K562 (cell line): Measurements from ENCODE around the gene JMJD1C. TPM values are rescaled to one million over a fixed set of nuclear protein-coding genes. Genes with fewer than 3 reads are reported as not detected.
A peak's percentile ranks its signal among the peaks of the same experiment; 100 is the strongest.

Source experiments
- ATAC-seq: fragments of 200-7000 bp; cut with Tn5 transposase; 3 replicates; pipeline ENCODE4 v1.9.1; 2020; ENCODE audit warnings: moderate library complexity
- BruUV-seq: library from RNA; stranded (reverse); fragments of 400-500 nt; replicated peaks from 2 replicates; lab custom pipeline; 2021; lab: Mats Ljungman, UMichigan
- CTCF ChIA-PET: fragments of 300-600 bp; formaldehyde crosslinking; extraction: SDS; loops from one replicate; lab custom pipeline; 2021; ENCODE audit warnings: low intra/inter-chr PET ratio; lab: Yijun Ruan, JAX
- POLR2A ChIA-PET: fragments of 300-600, 350-650 bp; sonication (Branson Sonifier 250); formaldehyde crosslinking; extraction: SDS; loops from one replicate; lab custom pipeline; 2021; ENCODE audit warnings: antibody characterized with exemption, inconsistent platforms; lab: Yijun Ruan, JAX
- DNase-seq, 4 experiments: peaks; one replicate each; pipeline versions ENCODE4 v3.0.0 to v3.0.0-alpha.2; 2011 to 2018; ENCODE audit warnings: low spot score in 3 of 4, mixed read lengths in 3 of 4; ENCODE audit errors: extremely low read depth in 1 of 4
- FAIRE-seq: peaks from 2 replicates; lab custom pipeline; 2011; peaks lifted over from hg19 to GRCh38; lab: Jason Lieb, UNC
- H2AFZ ChIP-seq: 2 replicates; pipeline ENCODE4 v1.6.0; 2011; ENCODE audit warnings: low read depth, low read length, control low read depth, inconsistent platforms
- H3K27ac ChIP-seq: fragments of 200-600 bp; 3 replicates; pipeline ENCODE4 v1.8.0; 2011; ENCODE audit warnings: low read depth, mild to moderate bottlenecking, control low read depth, inconsistent platforms, low read length, moderate library complexity, mixed read lengths; ENCODE audit errors: extremely low read depth
- H3K27me3 ChIP-seq, 2 experiments: fragments of 300-600 bp in 1 of 2; 2 replicates in 1 of 2; 3 replicates in 1 of 2; pipeline versions ENCODE4 v1.6.0 to v1.8.0; 2011; ENCODE audit warnings: inconsistent platforms in 2 of 2, low read length in 2 of 2, mild to moderate bottlenecking in 1 of 2, mixed read lengths in 1 of 2, moderate library complexity in 1 of 2; ENCODE audit not compliant: control insufficient read depth in 2 of 2, insufficient read depth in 2 of 2
- H3K36me3 ChIP-seq: fragments of 300-600 bp; 3 replicates; pipeline ENCODE4 v1.8.0; 2011; ENCODE audit warnings: mild to moderate bottlenecking, low read length, inconsistent platforms; ENCODE audit not compliant: control insufficient read depth, insufficient read depth
- H3K4me1 ChIP-seq, 2 experiments: fragments of 200-600 bp in 1 of 2; replicated peaks in 1 of 2; 2 replicates in 1 of 2; 3 replicates in 1 of 2; pipeline versions ENCODE4 v1.5.1 to v1.8.0; 2011; ENCODE audit warnings: inconsistent platforms in 2 of 2, low read length in 2 of 2, mild to moderate bottlenecking in 1 of 2, mixed read lengths in 1 of 2, moderate library complexity in 1 of 2; ENCODE audit not compliant: control insufficient read depth in 2 of 2, insufficient read depth in 2 of 2
- H3K4me2 ChIP-seq: 2 replicates; pipeline ENCODE4 v1.6.1; 2011; ENCODE audit warnings: low read length, control low read depth, inconsistent platforms, mixed read lengths; ENCODE audit not compliant: insufficient read depth
- H3K4me3 ChIP-seq: fragments of 200-600 bp; sonication (generic), shearing (Covaris generic); 2 replicates; pipeline ENCODE4 v1.5.1; 2016; ENCODE audit warnings: control low read depth, inconsistent platforms
- H3K79me2 ChIP-seq: fragments of 200-600 bp; 3 replicates; pipeline ENCODE4 v1.8.0; 2011; ENCODE audit warnings: low read length, inconsistent platforms; ENCODE audit not compliant: control insufficient read depth, insufficient read depth
- H3K9ac ChIP-seq, 2 experiments: 2 replicates each; pipeline versions ENCODE4 v1.6.0 to v1.6.1; 2011; ENCODE audit warnings: low read depth in 2 of 2, low read length in 2 of 2, control low read depth in 1 of 2, inconsistent platforms in 1 of 2, mild to moderate bottlenecking in 1 of 2, mixed read lengths in 1 of 2; ENCODE audit not compliant: insufficient read depth in 1 of 2
- H3K9me1 ChIP-seq: one replicate; pipeline ENCODE4 v1.6.0; 2011; ENCODE audit warnings: inconsistent platforms, mild to moderate bottlenecking, low read length, moderate library complexity; ENCODE audit not compliant: control insufficient read depth, insufficient read depth
- H3K9me3 ChIP-seq: replicated peaks from 2 replicates; pipeline ENCODE4 v1.5.1; 2011; ENCODE audit warnings: low read depth, low read length, inconsistent platforms; ENCODE audit not compliant: control insufficient read depth, insufficient read depth
- H4K20me1 ChIP-seq: replicated peaks from 2 replicates; pipeline ENCODE4 v1.6.1; 2011; ENCODE audit warnings: low read length, inconsistent platforms, mixed read lengths; ENCODE audit not compliant: control insufficient read depth, insufficient read depth
- BRCA1 ChIP-seq, 2 experiments: fragments of 450-650 bp in 1 of 2; sonication (generic) in 1 of 2; formaldehyde crosslinking in 1 of 2; IDR thresholded peaks; 2 replicates each; pipeline versions ENCODE4 v1.5.0 to v1.6.1; 2017 to 2020; ENCODE audit warnings: mild to moderate bottlenecking in 1 of 2, missing genetic modification reagents in 1 of 2
- FOXP1 ChIP-seq: sonication (generic); formaldehyde crosslinking; IDR thresholded peaks from 2 replicates; pipeline ENCODE4 v1.8.0; 2022; ENCODE audit warnings: mild to moderate bottlenecking, missing genetic modification reagents
- HDAC3 ChIP-seq: fragments of 450-650 bp; IDR thresholded peaks from 2 replicates; pipeline ENCODE4 v1.6.1; 2018; ENCODE audit warnings: borderline replicate concordance, mild to moderate bottlenecking, moderate library complexity; ENCODE audit not compliant: partially characterized antibody
- HDAC6 ChIP-seq: IDR thresholded peaks from 2 replicates; pipeline ENCODE4 v1.6.1; 2012; ENCODE audit warnings: low read depth, mild to moderate bottlenecking, control low read depth, inconsistent platforms, low read length, moderate library complexity
- HNRNPH1 ChIP-seq: fragments of 200-400 bp; formaldehyde crosslinking; optimal IDR thresholded peaks from 2 replicates; pipeline ENCODE3; 2017; ENCODE audit warnings: low read depth, mild to moderate bottlenecking, low read length, moderate library complexity
- KLF16 ChIP-seq: IDR thresholded peaks from 2 replicates; pipeline ENCODE4 v1.6.1; 2016; ENCODE audit warnings: antibody characterized with exemption
- LARP7 ChIP-seq: fragments of 450-650 bp; IDR thresholded peaks from 2 replicates; pipeline ENCODE4 v1.6.1; 2016
- MAFK ChIP-seq: IDR thresholded peaks from 2 replicates; pipeline ENCODE4 v1.6.1; 2011; ENCODE audit warnings: low read length, improper control_type of control experiment
- MEIS2 ChIP-seq: fragments of 450-650 bp; IDR thresholded peaks from 2 replicates; pipeline ENCODE4 v1.6.1; 2014; ENCODE audit warnings: mild to moderate bottlenecking; ENCODE audit not compliant: partially characterized antibody
- NCOR1 ChIP-seq: fragments of 450-650 bp; IDR thresholded peaks from 2 replicates; pipeline ENCODE4 v1.6.1; 2016; ENCODE audit warnings: mild to moderate bottlenecking, moderate library complexity
- PCBP1 ChIP-seq: fragments of 200-400 bp; formaldehyde crosslinking; IDR thresholded peaks from 2 replicates; pipeline ENCODE4 v1.6.1; 2018; ENCODE audit warnings: mild to moderate bottlenecking, low read depth, low read length; ENCODE audit not compliant: poor library complexity, severe bottlenecking
- SIN3A ChIP-seq, 2 experiments: fragments of 150-350 bp in 1 of 2; IDR thresholded peaks; 2 replicates each; pipeline ENCODE4 v1.6.1; 2011 to 2016; ENCODE audit warnings: borderline replicate concordance in 2 of 2, low read depth in 2 of 2, low read length in 2 of 2, mild to moderate bottlenecking in 2 of 2, moderate library complexity in 2 of 2; ENCODE audit not compliant: control insufficient read depth in 1 of 2
- TAF9B ChIP-seq: fragments of 450-650 bp; IDR thresholded peaks from 2 replicates; pipeline ENCODE4 v1.6.1; 2018; ENCODE audit warnings: mild to moderate bottlenecking; ENCODE audit not compliant: partially characterized antibody
- U2AF2 ChIP-seq: fragments of 200-400 bp; formaldehyde crosslinking; optimal IDR thresholded peaks from 2 replicates; pipeline ENCODE3; 2017; ENCODE audit warnings: low read depth, mild to moderate bottlenecking, low read length
- ZEB2 ChIP-seq: fragments of 450-650 bp; IDR thresholded peaks from 2 replicates; pipeline ENCODE4 v1.6.1; 2016
- ZNF224 ChIP-seq: sonication (generic); formaldehyde crosslinking; IDR thresholded peaks from 2 replicates; pipeline ENCODE4 v1.8.0; 2022; ENCODE audit warnings: mild to moderate bottlenecking, missing genetic modification reagents
- ZNF347 ChIP-seq: fragments of 450-650 bp; formaldehyde crosslinking; IDR thresholded peaks from 2 replicates; pipeline ENCODE4 v1.4.0; 2020; ENCODE audit warnings: low read depth, mild to moderate bottlenecking, moderate library complexity
- ZNF444 ChIP-seq: fragments of 250-450 bp; sonication (Bioruptor Pico); IDR thresholded peaks from 2 replicates; pipeline ENCODE4 v1.4.0; 2020; ENCODE audit warnings: mild to moderate bottlenecking, moderate library complexity
- ZSCAN29 ChIP-seq: fragments of 450-650 bp; IDR thresholded peaks from 2 replicates; pipeline ENCODE4 v1.6.1; 2017
- WGBS: fragments of 100-300 bp; shearing (Covaris generic); methylation state at CpG from one replicate; pipeline ENCODE4 v1.1.6; 2016; ENCODE audit warnings: low coverage, mixed read lengths; ENCODE audit not compliant: insufficient coverage; ENCODE audit errors: missing lambda C conversion rate; 5-methylcytosine and 5-hydroxymethylcytosine counted together
- in situ Hi-C: fragments of 300-500 bp; cut with MboI; formaldehyde crosslinking; loops from 4 replicates; pipeline ENCODE4 v1.15.0; 2018; ENCODE audit warnings: inconsistent platforms, mixed read lengths
- intact Hi-C: fragments of 100-400 bp; cut with micrococcal nuclease; formaldehyde crosslinking; loops from 2 replicates; pipeline ENCODE4 v1.14.2; 2022
- polyA plus RNA-seq, 8 experiments: library from polyadenylated mRNA; depleted of rRNA in 4 of 8; stranded (reverse) in 5 of 8; unstranded in 3 of 8; fragments of >200 nt; fragmentation: Nextera tagmentation in 2 of 8; fragmentation: Illumina TruSeq in 1 of 8; extraction: Ambion mirVana in 2 of 8; extraction: Trizol in 1 of 8; gene quantifications; 2 replicates each; pipeline versions ENCODE4 v1.2.1 to v1.2.3, GENCODE V29; 2011 to 2014; ENCODE audit warnings: inconsistent platforms in 1 of 8, missing spikeins in 1 of 8
- total RNA-seq, 7 experiments: library from RNA; depleted of rRNA in 6 of 7; stranded (reverse); fragments of >200 nt in 6 of 7; fragmentation: Illumina TruSeq in 2 of 7; extraction: Trizol in 2 of 7; gene quantifications; 2 replicates each; pipeline versions ENCODE4 v1.2.1 to v1.2.3, GENCODE V29; 2011 to 2021; ENCODE audit warnings: low replicate concordance in 1 of 7
- TF ChIP-seq, protein P1 (sequence below): IDR thresholded peaks from 2 replicates; pipeline ENCODE4 v1.6.1; 2016; ENCODE audit warnings: missing genetic modification characterization, missing compliant biosample characterization
- TF ChIP-seq, protein P2 (sequence below): sonication (generic); IDR thresholded peaks from 2 replicates; pipeline ENCODE4 v1.6.1; 2016

The JMJD1C gene
- total and polyA plus RNA-seq, 9 of the 15 experiments (the other 6 are each of a cell fraction or from before 2014, with no cell fraction given) = 25.3 to 68.0 (median 47.2) TPM

DNA sequence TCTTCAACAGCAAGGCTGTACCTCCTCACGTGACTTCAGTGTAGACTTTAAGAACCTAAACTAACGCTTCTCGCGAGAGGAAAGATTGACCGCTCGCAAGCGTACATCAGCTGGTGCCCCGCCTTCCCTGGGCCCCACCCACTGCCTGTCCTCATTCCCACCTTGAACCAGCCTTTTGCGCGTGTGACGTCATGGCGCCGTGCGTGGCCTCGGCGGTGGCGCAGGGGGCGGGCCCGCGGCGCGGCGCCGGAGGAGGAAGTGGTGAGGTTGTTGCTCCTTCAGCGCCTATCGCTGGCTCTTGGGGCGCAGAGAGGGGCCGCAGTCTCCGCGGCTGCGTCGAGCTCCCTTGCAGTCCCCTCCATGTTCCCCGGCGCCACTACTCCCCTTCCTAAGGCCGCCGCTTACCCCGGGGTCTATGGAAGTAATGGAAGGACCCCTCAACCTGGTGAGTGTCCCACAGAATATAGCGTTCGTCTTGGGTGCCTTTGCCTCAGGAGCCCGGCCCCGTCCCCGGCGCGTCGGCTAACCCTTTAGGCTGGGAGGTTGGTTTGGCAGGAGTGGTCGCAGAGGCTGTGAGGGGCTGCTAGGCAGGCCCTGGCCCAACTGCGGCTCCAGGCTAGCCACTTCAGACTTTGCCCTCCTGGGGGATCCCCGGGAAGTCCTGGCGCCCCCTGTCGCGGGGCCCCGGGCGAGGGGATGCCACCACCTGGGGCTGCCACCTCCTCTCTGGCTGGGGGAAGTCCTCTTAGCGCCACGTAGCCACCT is 332.5 kb downstream of the JMJD1C start, which contains the start of gene NRBF2:
Gene NRBF2 (plus strand): TSS at position 273 of the 765 bp plus-strand sequence. CDS start 143 bp downstream, at position 416.
- H3K4me2 ChIP-seq = peak within 1 kb of the TSS; percentile 93
- H3K9me3 ChIP-seq = peaks cover 7% of the 10 kb centered on the region
- FAIRE-seq (peak; percentile 98), ATAC-seq (peak; percentile 97), DNase-seq (peak; percentile 97 to 100 (median 98))
- H3K27me3 ChIP-seq = no peaks in the 10 kb centered on the region
- H3K27ac ChIP-seq = peak within 1 kb of the TSS; percentile 92
- no peaks in the 10 kb centered on the region; the same call in 1 of the 2 replicates for H4K20me1 ChIP-seq
- peak within 1 kb of the TSS; percentile 90 for H3K4me3 ChIP-seq
- ChIA-PET CTCF (interaction anchor here (0.6 kb wide), 1 partner anchor 100 kb away, joined by 3 read pairs; no protein-coding TSS in a partner anchor), POLR2A (interaction anchor here (0.6 to 5.2 kb wide), 13 partner anchors 8 to 1647 kb away, joined by 3 to 30 read pairs (median 4); no protein-coding TSS in a partner anchor)
- peaks cover 2% of the 10 kb centered on the region; the same call in 1 of the 3 replicates for H3K36me3 ChIP-seq
- H3K9ac ChIP-seq = peak within 1 kb of the TSS; percentile 95 to 96
- peak within 1 kb of the TSS; percentile 88 for H2AFZ ChIP-seq
- in situ Hi-C loops (no loop called here), intact Hi-C loops (no loop called here)
- BruUV-seq = no TSS peak
- H3K4me1 ChIP-seq = peaks cover 8 to 9% of the 10 kb centered on the region in 2 experiments; a peak in 3 of 5 replicates
- no peaks in the 10 kb centered on the region for H3K9me1 ChIP-seq
- H3K79me2 ChIP-seq = peaks cover 51% of the 10 kb centered on the region
- 0% methylated on average over 53 of the region's 55 CpGs for WGBS
- TF ChIP-seq, protein P1, sequence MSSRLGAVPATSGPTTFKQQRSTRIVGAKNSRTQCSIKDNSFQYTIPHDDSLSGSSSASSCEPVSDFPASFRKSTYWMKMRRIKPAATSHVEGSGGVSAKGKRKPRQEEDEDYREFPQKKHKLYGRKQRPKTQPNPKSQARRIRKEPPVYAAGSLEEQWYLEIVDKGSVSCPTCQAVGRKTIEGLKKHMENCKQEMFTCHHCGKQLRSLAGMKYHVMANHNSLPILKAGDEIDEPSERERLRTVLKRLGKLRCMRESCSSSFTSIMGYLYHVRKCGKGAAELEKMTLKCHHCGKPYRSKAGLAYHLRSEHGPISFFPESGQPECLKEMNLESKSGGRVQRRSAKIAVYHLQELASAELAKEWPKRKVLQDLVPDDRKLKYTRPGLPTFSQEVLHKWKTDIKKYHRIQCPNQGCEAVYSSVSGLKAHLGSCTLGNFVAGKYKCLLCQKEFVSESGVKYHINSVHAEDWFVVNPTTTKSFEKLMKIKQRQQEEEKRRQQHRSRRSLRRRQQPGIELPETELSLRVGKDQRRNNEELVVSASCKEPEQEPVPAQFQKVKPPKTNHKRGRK (tag) = no peak
- TF ChIP-seq U2AF2 (no peak), FOXP1 (CRISPR knock-in tag) (no peak; the same call in none of the 2 replicates), TAF9B (peak; percentile 78), LARP7 (no peak), HNRNPH1 (no peak), MEIS2 (peak; percentile 51), ZEB2 (peak; percentile 38; the same call in 1 of the 2 replicates), ZNF444 (no peak), BRCA1 (IDR thresholded peaks at IDR 0.05) (no peak), BRCA1 (CRISPR knock-in tag; IDR thresholded peaks at IDR 0.05) (0 out of 2 replicates have a peak, but pooled peaks have one; percentile 73), ZNF347 (CRISPR knock-in tag) (no peak), MAFK (0 out of 2 replicates have a peak, but pooled peaks have one; percentile 24), HDAC3 (no peak), HDAC6 (no peak), KLF16 (no peak; the same call in 1 of the 2 replicates), NCOR1 (peak; percentile 35), SIN3A (IDR thresholded peaks at IDR 0.05; ENCODE audit: borderline replicate concordance in 2 of 2, control insufficient read depth in 1 of 2, low read depth in 2 of 2, low read length in 2 of 2) (peak; percentile 82 to 93; a peak in 3 of 4 replicates), ZSCAN29 (no peak), PCBP1 (peak; percentile 41), ZNF224 (CRISPR knock-in tag) (no peak)
- TF ChIP-seq, protein P2, sequence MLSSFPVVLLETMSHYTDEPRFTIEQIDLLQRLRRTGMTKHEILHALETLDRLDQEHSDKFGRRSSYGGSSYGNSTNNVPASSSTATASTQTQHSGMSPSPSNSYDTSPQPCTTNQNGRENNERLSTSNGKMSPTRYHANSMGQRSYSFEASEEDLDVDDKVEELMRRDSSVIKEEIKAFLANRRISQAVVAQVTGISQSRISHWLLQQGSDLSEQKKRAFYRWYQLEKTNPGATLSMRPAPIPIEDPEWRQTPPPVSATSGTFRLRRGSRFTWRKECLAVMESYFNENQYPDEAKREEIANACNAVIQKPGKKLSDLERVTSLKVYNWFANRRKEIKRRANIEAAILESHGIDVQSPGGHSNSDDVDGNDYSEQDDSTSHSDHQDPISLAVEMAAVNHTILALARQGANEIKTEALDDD = peak; percentile 64; the same call in 1 of the 2 replicates
